Subcutaneous adipose tissue (tissue), 4 donors: ENCODE measurements around the gene PTPRD. TPM values are rescaled to one million over a fixed set of nuclear protein-coding genes. Genes with fewer than 3 reads are reported as not detected.

Experiments
- CTCF ChIP-seq: fragments of 450-650 bp; IDR thresholded peaks from one replicate; pipeline ENCODE4 v1.5.1; 2016; ENCODE audit warnings: low read depth, mild to moderate bottlenecking, control low read depth, antibody characterized with exemption, moderate library complexity
- total RNA-seq, 4 donors: library from RNA; depleted of rRNA; stranded (reverse); fragments of >200 nt; gene quantifications; one replicate each; pipeline ENCODE4 v1.1.0, GENCODE V29; 2016

PTPRD gene
- total RNA-seq, 4 donors from 2014 or later = 5.1 to 17.3 (median 12.1) TPM

- TF ChIP-seq CTCF = no peak
These were observed 100.7 kb downstream of the PTPRD start for GRCh38 chr9:10512144-10512543.

DNA sequence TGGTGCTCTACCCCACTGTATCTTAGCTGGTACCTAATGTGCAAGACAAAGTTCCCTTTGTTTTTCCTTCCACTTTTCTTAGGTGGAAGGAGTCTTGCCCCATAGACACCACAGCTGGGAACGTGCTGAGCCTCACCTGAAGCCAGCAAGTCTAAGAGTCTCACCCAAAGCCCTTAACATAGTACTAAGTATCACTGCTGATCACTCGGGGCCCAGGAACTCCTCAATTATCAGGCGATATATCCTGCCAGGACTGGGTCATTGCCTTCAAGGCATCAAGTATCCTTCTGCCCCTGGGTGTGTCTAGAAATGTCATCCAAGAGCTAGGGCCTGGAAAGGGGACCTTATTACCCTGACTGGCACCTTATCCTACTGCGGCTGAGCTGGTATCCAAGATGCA lies 123.9 kb downstream of the PTPRD start:
- TF ChIP-seq CTCF = no peak

DNA sequence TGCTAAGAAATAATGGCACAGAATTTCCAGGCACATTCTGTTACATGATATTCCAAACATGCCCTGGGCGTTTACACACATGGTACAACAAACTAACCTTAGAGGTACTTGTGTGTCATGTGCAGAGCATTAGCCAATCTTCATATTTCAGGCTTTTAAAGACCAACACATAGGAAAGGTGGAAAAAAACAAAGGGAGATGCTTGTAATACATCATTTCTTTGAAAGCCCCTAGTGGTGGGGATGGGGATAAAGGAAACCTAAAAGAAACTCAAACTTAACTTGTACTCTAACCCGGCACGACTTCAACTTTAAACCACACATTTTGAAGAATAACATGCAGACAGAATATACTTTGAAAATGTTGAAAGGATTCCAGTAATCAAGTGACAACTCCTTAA lies 133.6 kb downstream of the PTPRD start:
- TF ChIP-seq CTCF = no peak

DNA sequence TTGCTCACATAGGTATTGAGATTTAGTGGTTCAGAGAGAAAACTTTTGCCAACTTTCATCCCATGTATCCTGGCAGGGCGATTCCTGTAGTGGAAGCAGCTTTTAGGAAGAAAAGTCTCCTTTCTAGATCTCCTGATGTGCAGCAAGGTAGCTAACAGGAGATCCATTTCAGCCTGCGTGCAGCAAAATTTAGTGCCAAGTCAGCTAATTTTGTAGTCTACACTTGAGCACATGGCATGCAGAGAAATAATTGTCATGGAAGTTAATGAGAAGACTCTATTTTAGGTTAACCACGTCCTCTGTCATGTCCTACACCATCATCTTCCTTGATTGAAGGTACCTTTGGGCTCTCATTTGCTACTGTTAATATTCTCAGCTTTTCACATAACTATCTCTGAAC lies 165.8 kb downstream of the PTPRD start:
- no peak for TF ChIP-seq CTCF

DNA sequence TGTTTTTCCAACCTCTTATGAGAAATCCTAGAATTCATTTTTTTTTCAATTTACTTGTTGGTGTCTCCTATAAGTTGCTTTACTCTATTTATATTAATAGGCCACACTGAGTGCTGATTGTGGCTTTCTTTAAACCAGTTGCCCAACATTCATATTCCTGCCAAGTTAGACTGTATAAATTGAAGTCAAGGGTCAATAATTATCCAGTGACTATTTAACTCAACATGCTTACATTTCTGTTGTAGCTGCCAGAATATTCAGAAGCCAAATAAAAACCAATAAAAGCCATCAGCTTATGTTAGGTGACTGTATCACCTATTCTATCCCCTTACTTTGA lies 169.0 kb downstream of the PTPRD start:
- TF ChIP-seq CTCF = no peak

DNA sequence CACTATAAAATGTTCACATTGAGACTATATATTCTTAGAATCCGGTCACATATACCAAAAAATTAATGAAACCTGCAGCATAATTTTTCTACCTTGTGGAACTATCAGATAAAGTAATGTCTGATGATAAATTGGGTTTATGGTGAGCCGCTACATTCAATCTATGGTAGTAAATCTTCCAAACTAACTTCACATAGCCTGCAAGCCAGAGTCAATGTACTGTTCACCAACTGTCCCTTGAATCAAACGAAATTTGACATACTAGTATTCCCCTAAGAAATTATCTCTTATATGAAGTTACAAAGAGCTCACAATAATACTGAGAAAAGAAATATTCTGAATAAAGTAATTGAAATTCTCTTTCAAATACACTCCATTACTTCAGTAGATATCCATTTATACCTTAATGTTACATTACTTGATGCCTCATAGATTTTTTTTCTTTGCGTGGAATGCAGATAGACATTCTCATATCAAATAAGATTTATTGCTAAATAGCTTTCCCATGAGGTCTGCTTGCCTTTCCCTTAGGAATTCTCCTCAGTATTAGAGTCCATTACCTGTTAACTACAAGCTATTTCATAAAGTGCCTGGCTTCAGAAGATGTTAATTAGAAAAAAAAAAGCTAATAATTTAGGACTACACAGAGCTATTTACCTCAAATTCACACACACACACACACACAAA lies 169.5 kb downstream of the PTPRD start:
- TF ChIP-seq CTCF = no peak

DNA sequence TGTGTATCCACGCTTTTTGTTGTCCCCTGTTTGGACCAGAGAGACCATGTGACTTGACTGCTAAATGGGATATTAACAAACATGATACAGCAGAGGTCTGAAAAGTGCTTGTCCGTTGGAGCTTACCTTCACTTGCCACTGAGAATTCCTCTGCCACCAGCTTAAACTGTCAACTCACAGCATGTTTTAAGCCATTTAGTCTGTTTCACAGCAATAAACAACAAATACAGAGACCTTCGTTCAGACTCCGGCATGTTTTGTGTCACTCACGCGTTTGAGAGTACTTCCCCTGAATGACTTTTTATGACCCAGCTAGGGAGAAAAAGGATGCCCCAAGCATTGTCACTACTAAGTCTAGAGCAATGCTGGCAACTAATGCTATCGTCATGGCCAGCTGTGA lies 173.8 kb downstream of the PTPRD start:
- no peak for TF ChIP-seq CTCF

DNA sequence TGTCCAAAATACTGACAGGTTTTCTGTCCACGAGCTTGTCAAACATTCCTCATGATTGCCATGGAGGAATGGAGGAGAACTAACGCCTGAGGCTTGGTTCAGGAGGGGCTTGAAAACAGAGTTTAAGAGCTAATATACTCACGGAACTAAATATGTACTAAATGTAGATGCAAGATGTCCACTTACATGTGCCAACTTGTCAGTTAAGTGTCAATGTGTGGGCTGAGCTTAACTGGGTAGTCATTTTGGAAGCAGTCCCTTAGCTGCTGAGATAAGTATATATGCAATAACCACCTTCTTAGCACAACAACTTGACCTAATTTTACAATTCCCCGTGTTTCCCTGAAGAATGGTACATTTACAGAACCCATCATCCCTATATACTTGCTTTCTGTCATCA lies 176.0 kb downstream of the PTPRD start:
- TF ChIP-seq CTCF = no peak
